DOHH2 (cell line): Measurements from ENCODE around the gene KCNJ6.

ENCODE experiments used
- H3F3A ChIP-seq: fragments of 200-600 bp; sonication (generic), shearing (Covaris generic); 2 replicates; pipeline ENCODE4 v1.6.0; 2016; ENCODE audit warnings: antibody characterized with exemption, mild to moderate bottlenecking; ENCODE audit not compliant: control insufficient read depth, insufficient read depth
- H3K27ac ChIP-seq: fragments of 200-600 bp; sonication (generic); 2 replicates; pipeline ENCODE4 v1.5.1; 2014; ENCODE audit warnings: low read depth, mild to moderate bottlenecking, low read length, moderate library complexity
- H3K27me3 ChIP-seq: fragments of 200-600 bp; sonication (generic); 2 replicates; pipeline ENCODE4 v1.6.1; 2014; ENCODE audit warnings: mild to moderate bottlenecking, low read length, mixed read lengths; ENCODE audit not compliant: control insufficient read depth
- H3K36me3 ChIP-seq: fragments of 200-600 bp; sonication (generic); 2 replicates; pipeline ENCODE4 v1.6.1; 2014; ENCODE audit warnings: mild to moderate bottlenecking, low read length, moderate library complexity, mixed read lengths; ENCODE audit not compliant: control insufficient read depth
- H3K4me1 ChIP-seq: fragments of 200-600 bp; sonication (generic); 2 replicates; pipeline ENCODE4 v1.6.1; 2014; ENCODE audit warnings: mild to moderate bottlenecking, low read length, mixed read lengths; ENCODE audit not compliant: control insufficient read depth
- H3K4me2 ChIP-seq: fragments of 200-600 bp; sonication (generic); 2 replicates; pipeline ENCODE4 v1.6.0; 2014; ENCODE audit warnings: mild to moderate bottlenecking, low read length, moderate library complexity
- H3K4me3 ChIP-seq: fragments of 200-600 bp; sonication (generic); 2 replicates; pipeline ENCODE4 v1.5.1; 2014; ENCODE audit warnings: mild to moderate bottlenecking, low read length, mixed read lengths
- H3K79me2 ChIP-seq: fragments of 200-600 bp; sonication (generic); 2 replicates; pipeline ENCODE4 v1.6.1; 2014; ENCODE audit warnings: mild to moderate bottlenecking, low read length, mixed read lengths; ENCODE audit not compliant: control insufficient read depth
- H3K9me2 ChIP-seq: fragments of 200-600 bp; sonication (generic); replicated peaks from 2 replicates; pipeline ENCODE4 v1.6.1; 2014; ENCODE audit warnings: mild to moderate bottlenecking, low read length, mixed read lengths; ENCODE audit not compliant: control insufficient read depth
- H3K9me3 ChIP-seq: fragments of 200-600 bp; sonication (generic); 2 replicates; pipeline ENCODE4 v1.6.1; 2014; ENCODE audit warnings: antibody characterized with exemption, low read length, mixed read lengths; ENCODE audit not compliant: control insufficient read depth, insufficient read depth
- H4K20me1 ChIP-seq: fragments of 200-600 bp; sonication (generic); 2 replicates; pipeline ENCODE4 v1.6.0; 2014; ENCODE audit warnings: low read depth, mild to moderate bottlenecking, antibody characterized with exemption, low read length, moderate library complexity; ENCODE audit not compliant: control insufficient read depth, insufficient read depth
- EZH2phosphoT487 ChIP-seq: fragments of 200-600 bp; sonication (generic); IDR thresholded peaks from 2 replicates; pipeline ENCODE4 v1.6.1; 2017; ENCODE audit warnings: borderline replicate concordance, mild to moderate bottlenecking, antibody characterized with exemption, low read length, moderate library complexity, mixed read lengths
- TF ChIP-seq, protein P1 (sequence below): fragments of 200-600 bp; sonication (generic); IDR thresholded peaks from one replicate; pipeline ENCODE4 v1.5.1; 2014; ENCODE audit warnings: antibody characterized with exemption, mild to moderate bottlenecking, low read depth, low read length; ENCODE audit not compliant: poor library complexity, severe bottlenecking

The KCNJ6 gene

DNA sequence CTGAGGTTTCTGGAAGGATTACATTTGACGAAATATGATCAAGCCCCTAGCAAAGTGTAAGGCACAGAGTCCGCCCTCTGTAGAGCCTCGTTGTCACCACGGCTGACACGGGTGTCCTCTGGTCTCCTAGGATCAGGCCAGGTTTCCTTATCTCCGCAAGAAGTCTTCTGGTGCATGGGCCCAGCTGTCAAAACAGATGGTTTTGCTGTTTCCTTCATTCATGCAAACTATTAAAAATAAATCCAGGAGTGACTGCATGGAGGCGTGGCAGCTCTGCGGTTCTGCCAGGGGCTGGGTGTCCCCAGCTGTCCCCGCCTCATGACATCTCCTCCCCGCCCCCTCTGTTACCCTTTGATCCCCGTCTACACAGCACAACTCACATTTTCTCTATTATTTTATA is 340.7 kb downstream of the KCNJ6 start:
- Histone ChIP-seq H3K9me3 (no peaks in the 10 kb centered on the region; the same call in 1 of the 2 replicates), H4K20me1 (no peaks in the 10 kb centered on the region), H3K27me3 (peaks cover 10% of the 10 kb centered on the region; the same call in 1 of the 2 replicates), H3K4me1 (no peaks in the 10 kb centered on the region), H3K4me3 (no peak overlapping the region), H3K36me3 (no peaks in the 10 kb centered on the region), H3F3A (no peaks in the 10 kb centered on the region), H3K4me2 (no peak overlapping the region), H3K27ac (no peak overlapping the region), H3K9me2 (no peaks in the 10 kb centered on the region), H3K79me2 (no peaks in the 10 kb centered on the region)
- TF ChIP-seq, protein P1, sequence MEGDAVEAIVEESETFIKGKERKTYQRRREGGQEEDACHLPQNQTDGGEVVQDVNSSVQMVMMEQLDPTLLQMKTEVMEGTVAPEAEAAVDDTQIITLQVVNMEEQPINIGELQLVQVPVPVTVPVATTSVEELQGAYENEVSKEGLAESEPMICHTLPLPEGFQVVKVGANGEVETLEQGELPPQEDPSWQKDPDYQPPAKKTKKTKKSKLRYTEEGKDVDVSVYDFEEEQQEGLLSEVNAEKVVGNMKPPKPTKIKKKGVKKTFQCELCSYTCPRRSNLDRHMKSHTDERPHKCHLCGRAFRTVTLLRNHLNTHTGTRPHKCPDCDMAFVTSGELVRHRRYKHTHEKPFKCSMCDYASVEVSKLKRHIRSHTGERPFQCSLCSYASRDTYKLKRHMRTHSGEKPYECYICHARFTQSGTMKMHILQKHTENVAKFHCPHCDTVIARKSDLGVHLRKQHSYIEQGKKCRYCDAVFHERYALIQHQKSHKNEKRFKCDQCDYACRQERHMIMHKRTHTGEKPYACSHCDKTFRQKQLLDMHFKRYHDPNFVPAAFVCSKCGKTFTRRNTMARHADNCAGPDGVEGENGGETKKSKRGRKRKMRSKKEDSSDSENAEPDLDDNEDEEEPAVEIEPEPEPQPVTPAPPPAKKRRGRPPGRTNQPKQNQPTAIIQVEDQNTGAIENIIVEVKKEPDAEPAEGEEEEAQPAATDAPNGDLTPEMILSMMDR: no peak
- TF ChIP-seq EZH2phosphoT487: no peak

DNA sequence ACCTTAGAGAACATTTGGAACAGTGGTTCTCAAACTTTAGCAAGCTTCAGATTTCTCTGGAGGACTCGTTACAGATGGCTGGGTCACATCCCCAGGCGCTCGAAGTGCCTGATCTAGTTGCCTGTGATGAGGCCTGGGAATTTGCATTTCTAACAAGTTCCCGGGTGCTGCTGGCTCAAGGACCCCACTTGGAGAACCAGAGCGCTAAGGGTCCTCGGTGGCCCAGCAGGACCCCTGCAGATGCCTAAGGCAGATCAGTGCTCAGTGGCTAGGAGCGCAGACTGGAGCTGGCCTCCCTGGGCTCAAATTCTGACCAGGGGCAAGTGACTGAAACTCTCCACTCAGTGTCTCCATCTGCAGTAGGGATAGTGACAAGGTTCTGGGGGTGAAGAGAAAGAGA is 341.5 kb downstream of the KCNJ6 start:
- Histone ChIP-seq H3K27ac (no peak overlapping the region), H3K36me3 (no peaks in the 10 kb centered on the region), H3K27me3 (peaks cover 12% of the 10 kb centered on the region), H3K4me2 (no peak overlapping the region), H3K9me2 (no peaks in the 10 kb centered on the region), H3F3A (no peaks in the 10 kb centered on the region), H3K79me2 (no peaks in the 10 kb centered on the region), H4K20me1 (no peaks in the 10 kb centered on the region), H3K4me3 (no peak overlapping the region), H3K9me3 (no peaks in the 10 kb centered on the region; the same call in 1 of the 2 replicates), H3K4me1 (no peaks in the 10 kb centered on the region)
- TF ChIP-seq EZH2phosphoT487: no peak
- TF ChIP-seq, protein P1: no peak

DNA sequence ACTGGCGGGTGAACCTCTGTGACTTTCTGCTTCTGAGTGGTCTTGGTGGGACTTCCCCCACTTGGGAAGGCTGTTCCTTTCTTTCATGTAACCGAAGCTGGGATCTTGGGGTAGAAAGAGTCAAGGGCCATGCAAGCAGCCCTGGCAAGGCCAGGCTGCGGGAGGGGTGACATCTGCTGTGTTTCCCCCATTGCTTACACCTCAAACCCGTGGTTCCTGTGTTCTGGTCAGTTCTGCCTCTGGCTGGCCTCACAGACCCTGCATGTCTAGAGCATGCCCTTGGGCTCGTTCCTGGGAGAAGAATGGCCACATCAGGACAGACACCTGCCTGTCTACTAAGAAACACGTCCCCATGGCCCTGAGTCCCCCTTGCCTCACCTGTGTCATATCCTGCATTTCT is 341.9 kb downstream of the KCNJ6 start:
- no peaks in the 10 kb centered on the region for H3K36me3 ChIP-seq
- no peak overlapping the region for H3K4me3 ChIP-seq
- TF ChIP-seq, protein P1: no peak
- no peak for TF ChIP-seq EZH2phosphoT487
- H3K79me2 ChIP-seq: no peaks in the 10 kb centered on the region
- H3K27ac ChIP-seq: no peak overlapping the region
- no peaks in the 10 kb centered on the region for H4K20me1 ChIP-seq
- no peaks in the 10 kb centered on the region for H3K4me1 ChIP-seq
- H3K4me2 ChIP-seq: no peak overlapping the region
- no peaks in the 10 kb centered on the region for H3K9me2 ChIP-seq
- H3K27me3 ChIP-seq: peaks cover 13% of the 10 kb centered on the region
- no peaks in the 10 kb centered on the region; the same call in 1 of the 2 replicates for H3K9me3 ChIP-seq
- H3F3A ChIP-seq: no peaks in the 10 kb centered on the region
